Stimulated activated CD4-positive, alpha-beta T cell treated with anti-CD3 and anti-CD28 coated beads, Interleukin-1b, Interleukin-23, amount 100 ng/mL, for 4 hours (primary cell): ENCODE measurements around the gene COMMD1.
"Not testable (repeated sequence)": the region's sequence is repeated elsewhere in the genome, so short reads cannot be mapped to it uniquely, and the experiment has no call there.

Experiments used
- DNase-seq, 2 donors: peaks; one replicate each; pipeline ENCODE4 v3.0.0-alpha.2; 2020; ENCODE audit warnings: low read depth in 2 of 2

COMMD1 gene

DNA sequence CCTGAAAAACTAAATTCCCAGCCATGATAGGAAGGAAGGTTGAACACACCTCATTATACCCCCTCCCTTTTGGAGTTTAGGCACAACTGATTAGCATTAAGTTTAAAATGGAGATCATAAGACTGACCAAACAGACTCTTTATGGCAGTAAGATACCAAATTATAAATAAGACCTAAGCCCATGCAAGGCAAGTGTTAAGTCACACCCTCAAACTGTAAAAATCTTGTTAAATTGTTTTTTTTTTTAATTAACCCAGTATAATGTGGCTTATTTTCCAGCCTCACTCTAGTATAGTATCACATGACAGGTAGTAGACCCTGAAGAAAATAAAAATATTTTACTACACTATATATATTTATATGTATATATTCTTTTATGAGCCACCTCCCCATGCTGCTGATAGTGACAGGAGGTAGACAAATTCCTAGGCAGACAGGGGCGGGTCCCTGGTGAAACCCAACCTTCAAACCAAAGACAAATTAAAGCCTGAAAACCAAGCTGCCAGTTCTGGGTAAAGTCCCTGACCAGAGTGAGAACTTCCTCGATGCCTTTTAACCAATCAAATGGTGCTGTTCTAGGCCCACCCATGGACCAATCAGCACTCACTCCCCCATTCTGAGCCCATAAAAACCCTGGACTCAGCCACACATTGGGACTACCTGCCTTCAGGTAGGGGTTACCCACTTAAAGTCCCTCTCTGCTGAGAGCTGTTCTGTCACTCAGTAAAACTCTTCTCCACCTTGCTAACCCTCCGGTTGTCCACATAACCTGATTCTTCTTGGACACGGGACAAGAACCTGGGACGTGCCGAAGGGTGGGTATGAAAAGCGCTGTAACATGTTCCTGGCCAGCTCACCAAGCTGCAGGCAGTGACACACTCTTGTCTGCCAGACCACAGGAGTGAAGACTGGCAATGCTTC is 166.5 kb downstream of the COMMD1 start:
- DNase-seq, result no peak

DNA sequence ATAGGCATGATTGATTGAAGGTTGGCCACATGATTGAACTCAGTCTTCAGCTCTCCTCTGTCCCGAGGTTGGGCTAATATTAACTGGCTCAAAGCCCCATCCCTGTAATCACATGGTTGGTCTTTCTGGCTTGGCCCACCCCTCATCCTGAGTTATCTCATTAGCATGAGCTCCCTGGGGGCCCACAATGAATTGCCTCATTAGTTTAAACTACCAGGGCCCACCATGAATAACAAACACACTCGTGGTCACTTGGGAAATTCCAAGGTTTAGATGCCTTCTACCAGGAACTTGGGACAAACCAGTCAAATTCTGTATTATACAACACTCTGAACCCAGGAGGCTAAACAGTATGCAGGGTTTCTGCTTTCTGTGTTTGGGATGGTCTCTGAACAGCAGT is 168.8 kb downstream of the COMMD1 start:
- DNase-seq, result no peak

DNA sequence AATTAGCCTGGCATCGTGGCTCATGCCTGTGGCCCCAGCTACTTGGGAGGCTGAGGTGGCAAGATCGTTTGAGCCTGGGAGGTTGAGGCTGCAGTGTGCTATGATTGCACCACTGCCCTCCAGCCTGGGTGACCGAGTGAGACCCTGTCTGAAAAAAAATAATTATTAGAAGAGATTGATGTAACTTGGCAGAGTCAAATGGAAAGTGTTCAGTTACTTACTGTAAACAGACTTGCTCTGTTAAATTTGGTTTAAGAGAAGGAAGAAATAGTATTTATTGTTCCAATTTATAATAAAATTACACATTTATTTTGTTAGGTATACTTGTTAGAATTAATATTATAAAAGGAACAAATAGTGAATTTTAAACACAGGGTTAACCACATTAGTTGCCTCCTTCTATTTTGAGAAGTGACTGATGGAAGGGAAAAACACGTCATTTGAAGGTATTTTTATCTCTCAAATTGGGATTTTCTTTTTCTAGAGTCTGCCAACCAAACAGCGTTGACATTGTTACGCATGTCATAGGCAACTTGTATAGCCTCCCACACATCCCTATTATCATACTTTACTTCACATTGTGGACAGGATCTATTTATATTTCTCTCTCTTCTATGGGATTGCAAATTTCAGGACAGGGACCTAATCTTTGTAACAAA is 171.6 kb downstream of the COMMD1 start:
- no peak for DNase-seq

DNA sequence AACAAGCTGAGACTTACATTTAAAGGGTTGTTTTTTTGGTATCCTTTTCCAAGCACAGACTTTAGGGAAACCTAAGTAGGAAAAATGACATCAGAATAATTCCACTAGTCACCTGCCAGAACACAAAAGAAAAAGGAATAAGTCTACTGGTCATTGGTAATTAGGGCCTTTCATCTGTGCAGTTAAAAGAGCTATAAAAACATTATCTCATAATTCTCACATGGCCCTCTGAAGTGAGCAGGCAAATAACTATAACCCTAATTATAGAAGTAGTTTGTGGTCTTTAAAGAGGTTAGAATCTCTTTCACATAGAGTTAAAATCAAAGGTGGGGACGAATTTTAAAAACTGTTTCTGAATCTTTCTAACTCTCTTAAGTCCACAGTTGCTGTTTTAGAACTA is 179.3 kb downstream of the COMMD1 start:
- DNase-seq, result no peak

DNA sequence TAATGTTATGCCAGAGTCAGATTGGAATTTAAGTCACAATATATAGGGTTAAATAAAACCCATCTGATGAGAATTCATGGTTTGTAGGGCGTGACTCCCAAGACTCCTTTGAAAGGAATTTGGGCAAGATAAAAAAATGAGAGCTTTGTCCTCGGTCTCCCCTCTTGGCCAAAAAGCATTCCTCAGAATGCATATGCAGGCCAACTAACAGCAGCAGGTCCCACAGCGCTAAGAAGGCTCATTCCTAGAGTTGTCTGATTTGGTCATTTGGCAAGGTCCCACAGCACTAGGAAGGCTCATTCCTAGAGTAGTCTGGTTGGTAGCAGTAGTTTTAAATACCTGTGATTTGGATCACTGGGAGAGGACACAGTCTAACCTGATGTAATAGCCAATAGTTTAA is 184.2 kb downstream of the COMMD1 start:
- DNase-seq, result no peak

DNA sequence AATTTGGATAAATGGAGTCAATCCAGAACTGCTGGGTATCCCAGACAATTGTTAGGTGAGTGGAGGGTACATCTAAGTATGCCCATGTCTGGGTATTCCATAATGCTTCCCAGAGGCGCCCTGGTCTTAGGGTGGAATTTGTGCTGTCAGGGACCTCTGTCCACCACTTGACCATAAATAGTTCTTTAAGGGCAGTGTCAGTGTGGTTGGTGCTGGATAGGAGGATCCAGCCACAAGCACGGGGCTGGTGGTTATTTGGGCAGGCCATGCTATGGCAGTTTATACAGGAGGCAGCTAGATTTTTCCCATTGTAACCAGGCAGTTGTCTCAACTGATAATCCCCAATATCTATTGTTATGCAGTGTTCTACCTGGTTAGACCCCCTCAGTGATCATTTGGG is 186.0 kb downstream of the COMMD1 start:
- DNase-seq, result no peak

DNA sequence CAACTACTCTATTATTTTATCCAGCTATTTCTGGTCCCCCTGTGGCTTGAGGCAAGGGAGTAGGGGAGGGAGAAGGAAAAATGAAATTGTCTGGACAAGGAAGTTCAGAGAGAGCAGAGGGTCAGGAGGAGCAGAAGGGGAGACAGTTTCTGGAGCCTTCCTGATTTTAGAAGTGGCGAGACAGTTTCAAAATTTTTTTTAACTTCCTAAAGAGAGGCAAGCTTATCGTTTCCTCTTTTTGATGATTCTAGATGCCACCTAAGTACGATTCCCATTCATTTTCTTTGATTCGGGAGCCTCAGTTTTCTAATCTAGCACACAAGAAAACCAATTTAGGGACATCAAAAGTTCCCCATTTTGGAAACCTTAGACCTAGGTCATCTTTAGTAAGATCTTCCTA is 193.6 kb downstream of the COMMD1 start:
- DNase-seq, result no peak

DNA sequence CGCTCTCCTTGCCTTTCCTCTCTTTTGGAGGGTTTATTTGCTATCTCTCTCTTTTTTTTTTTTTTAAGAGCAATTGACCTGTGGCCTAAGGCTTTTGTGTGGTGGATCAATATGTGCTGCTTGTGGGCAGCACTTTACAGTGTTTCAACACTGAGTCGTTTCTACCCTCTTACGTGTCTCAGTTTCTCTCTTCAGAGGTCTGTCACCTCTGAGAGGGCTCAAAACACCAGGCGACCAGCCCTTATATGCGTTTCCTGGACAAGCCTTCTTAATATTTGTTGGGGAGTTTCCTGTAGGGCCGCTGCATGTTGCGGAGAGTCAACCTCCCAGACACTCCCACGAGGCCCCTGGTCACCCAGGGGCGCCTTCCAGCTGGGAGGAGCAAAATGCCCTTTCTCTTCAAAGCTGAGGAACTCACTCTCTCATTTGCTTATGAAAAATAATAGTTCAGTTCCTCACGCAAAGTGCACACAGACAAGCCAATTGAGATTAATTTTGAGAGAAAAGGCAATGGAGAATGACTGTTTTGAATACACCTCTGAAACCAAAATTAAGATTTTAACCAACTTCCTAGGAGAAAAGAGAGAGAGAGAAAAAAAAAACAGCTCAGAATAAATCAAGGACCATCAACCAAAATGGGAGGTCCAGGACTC is 194.2 kb downstream of the COMMD1 start:
- no peak for DNase-seq

DNA sequence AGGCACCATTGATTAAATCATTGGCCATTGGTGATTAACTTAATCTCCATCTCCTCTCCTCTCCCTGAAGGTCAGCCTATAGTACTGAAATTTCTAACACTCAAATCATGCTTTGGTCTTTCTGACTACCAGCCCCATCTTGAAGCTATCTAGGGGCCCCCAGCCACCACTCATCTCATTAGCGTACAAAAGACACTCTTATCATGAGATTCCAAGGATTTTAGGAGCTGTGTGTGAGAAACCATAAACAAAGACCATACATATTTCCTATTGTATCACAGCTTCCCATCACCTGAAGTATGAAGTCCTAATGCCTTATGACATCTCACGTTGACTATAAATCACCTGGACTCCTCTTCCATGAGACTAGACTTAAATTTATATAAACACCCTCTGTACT is 196.4 kb downstream of the COMMD1 start:
- no peak for DNase-seq

DNA sequence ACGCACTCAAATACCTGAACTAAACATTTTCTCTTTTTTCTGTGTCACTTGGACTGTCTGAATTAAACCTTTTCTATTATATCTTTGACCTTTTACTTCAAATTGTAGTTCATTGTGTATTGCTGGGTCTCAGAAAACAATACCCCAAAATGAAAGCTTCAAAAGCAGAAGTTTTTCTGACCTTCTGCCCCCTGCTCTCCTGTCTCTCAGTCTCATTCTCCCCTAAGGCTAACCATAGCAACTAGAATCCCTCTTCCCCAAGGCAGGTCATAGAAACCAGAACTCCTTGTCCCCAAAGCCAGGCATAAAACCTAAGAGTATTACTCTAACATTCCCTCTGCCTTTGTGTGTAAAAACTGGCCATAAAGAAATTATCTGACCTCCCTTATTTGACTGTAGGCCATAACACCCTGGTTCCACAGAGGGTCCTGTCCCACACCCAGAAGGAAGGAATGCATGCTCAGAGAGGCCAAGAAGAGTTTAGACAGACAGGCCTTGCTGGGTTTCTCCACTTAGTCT is 197.0 kb downstream of the COMMD1 start:
- DNase-seq, result no peak

DNA sequence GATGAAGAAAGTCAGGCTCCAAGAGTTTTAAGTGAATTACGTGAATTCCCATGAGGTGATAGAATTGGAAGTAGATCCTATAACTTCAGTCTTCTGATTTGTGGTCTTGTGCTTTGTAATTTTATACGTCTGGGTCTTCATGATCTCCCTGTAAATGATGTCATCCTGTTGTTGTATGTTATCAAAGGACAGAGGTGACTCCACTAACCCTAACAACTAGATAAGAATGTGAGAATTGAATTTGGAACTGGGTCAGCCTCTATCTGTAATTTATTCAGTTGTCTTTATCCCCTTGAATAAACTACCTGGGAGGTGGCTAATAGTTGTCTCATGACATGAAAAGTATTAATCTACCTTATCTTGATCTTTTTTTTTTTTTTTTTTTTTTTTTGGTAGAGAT is 204.1 kb downstream of the COMMD1 start:
- DNase-seq, result no peak

DNA sequence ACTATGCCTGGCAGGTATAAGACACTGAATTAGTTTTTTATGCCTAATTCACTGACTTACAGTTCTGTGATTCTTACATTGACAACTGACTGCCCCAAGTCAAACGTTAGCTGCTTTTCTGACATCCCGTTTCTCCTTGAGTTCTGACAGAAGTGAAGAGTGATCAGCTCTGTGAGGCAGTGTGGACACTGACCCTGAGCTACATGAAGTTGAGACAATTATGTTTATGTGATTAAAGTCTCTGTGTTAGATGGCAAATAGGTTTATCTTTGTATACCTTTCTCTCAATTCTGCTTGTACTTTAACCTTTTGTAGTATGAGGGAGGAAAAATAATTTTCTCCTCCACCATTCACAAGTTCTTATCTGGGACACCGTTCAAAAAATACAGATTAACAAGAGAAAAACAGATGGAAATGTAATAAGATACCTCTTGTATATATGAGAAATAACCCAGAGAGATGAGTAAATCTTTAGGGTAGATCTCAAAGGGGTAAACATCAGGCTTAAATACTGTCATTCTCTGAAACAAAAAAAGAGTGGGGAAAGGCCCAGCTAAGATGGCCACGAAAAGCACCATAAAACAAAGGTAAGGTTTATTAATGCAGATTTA is 205.0 kb downstream of the COMMD1 start:
- no peak for DNase-seq

DNA sequence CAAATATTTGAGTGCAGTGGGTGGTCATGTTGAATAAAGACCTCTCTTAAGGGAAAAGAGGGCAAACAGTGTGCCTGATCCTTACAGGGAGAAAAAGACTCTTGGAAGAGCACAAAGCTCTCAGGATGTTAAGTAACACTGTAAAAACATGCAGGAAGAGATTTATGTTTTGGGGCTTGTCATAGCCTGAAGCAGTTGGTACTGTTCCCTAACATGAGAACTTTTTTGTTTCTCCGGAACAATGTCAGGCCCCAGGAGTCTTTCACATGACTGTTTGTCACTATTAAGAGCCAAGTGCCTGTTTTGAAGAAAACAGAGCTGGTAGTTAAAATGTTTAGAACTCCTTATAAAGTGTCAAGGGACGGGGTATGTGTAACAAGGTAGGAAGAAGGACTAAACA is 206.7 kb downstream of the COMMD1 start:
- DNase-seq, result no peak

DNA sequence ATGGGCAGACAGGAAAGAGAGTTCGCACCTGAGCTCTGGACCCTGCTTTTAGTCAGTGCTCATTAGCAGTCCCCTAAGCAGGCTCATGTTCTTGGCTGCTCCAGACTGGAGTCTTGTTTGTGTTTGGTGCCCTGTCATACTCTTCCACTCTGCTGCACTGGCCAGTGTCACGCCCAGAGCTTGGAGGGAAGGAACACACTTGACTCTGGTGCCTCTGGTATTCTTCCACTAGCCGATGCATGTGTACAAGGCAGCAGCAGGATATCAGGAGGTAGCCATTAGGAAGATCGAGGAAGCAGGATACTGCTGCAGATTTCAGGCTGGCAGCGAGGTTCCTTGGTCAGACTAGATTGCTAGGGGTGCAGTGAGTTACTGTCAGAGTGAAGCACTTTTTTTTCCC is 209.1 kb downstream of the COMMD1 start:
- no peak for DNase-seq

DNA sequence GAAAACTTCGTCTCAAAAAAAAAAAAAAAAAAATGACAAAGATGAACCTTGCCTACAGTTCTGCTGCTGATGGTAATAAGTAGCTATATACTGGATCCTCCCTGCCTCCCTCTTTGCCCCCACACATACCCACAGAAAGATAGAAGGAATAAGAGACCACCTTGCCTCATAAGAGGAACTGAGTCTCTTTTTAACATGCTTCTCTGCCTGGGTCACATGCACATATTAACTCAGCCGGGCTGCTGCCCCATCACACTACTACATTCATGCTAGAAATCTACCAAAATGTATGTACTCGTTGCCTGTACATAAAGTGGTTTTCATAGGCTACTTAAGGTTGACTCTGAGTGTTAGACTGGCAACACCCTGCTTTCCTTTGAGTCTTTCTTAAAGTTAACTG is 211.5 kb downstream of the COMMD1 start:
- DNase-seq, result no peak

DNA sequence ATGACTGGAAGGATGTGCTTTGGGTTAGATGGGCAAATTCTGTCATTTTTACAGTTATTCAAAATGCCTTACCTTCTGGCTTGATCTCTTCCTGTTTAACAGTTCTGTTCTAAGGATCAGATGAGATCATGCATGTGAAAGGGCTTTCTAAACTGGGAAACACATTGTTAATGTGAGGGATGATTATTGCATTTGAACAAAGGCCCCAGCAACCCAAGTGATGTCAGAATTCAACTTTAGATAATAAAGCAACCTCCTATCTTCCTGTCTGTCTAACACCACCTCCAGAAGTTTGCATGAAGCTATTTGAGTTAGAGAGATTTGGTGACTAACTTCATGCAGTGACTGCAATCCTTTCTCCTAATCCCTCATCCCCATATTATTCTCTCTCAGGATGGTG is 212.7 kb downstream of the COMMD1 start:
- no peak for DNase-seq

DNA sequence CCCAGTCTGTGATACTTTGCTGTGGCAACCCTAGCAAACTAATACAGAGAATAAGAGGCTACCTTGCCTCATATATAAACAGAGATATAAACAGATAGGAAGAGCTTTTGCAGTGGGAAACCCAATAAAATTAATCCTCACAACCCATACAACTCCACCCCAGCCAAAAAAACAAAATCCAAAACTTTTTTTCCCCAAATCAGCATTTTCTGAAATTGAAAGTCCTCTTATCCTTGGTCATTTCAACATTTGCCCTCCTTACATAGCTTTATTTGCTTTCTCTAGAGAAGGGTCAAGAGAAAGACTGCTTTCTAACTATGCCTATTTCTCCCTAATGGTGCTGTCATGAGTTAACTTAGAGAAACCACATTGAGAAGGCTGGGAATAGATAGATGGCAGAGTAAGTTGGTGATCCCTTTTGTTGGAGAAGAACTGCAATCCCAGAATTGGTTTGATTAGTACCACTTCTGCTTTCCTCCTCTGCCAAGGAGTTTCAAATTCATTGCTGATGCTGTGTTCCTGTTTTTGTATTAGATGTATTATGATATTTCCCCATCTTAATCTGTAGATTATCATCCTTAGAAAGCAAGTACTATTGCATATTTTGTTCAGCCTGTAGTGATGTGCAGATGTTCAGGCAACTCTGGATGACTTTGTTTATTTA is 214.0 kb downstream of the COMMD1 start:
- no peak for DNase-seq

DNA sequence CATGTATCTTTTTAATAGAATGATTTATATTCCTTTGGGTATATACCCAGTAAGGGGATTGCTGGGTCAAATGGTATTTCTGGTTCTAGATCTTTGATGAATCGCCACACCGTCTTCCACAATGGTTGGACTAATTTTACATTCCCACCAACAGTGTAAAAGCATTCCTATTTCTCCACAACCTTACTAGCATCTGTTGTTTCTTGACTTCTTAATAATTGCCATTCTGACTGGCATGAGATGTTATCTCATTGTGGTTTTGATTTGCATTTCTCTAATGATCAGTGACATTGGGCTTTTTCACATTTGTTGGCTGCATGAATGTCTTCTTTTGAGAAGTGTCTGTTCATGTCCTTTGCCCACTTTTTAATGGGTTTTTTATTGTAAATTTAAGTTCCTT is 220.8 kb downstream of the COMMD1 start:
- not testable (repeated sequence) for DNase-seq

DNA sequence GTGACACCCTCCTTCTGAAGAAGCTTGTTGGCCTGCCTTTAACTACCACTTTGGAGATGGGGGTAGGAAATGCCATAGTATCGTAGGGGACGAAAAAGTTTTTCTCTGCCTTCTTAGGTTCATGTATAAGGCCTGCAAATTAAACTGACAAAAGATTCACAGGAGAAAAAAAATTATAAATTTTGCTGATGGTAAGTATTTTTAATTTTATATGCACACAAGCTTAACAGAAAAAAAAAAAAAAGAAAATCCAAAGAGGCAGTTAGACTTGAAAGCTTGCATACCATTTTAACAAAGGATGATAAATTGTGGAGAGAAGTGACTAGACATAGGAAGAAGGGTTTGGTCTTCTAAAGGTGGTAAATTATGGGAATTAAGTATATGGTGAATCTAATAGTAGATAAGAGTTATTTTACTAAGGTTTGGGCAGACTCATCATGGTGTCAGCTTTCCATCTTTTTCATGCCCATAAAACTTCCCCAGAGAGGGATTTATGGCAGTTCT is 227.9 kb downstream of the COMMD1 start:
- DNase-seq, result no peak

DNA sequence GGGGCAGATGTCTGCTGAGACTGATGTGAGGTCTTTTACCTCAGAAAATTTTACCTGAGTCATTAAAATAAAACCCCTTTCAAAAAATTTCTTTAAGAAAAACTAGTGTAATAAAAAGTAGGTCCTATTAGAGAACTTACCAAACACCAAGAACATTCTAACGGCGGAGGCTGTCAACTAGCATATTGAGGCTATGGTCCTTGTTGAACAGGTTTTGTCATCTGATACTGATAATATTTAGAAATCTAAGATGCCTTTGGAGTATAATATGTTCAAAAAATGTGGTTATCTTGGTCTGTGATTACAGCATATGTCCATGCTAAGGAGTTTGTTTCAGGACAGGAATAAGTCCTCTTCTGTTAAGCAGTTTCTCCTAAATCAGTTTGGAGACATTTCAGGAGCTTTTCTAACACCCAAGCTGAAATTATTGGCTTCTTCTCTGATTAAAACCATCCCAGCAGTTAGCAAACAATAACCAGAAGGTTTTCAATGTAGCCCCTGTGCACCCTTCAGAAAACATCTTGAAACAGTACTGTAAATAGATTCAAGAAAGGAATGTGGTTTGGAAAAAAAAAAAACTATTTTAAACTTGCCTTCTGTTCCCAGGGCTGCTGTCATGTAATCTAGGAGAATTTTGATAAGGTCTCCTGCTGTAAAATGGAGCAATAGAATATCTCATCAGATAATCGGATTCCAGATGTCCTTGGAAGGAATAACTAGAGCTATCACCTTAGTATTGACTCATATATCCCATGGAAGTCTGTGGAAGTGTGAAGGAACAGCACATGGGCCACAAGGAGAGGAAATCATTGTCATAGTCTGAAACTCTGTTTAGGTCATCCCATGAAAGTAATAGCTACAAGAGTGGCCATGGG is 231.7 kb downstream of the COMMD1 start:
- DNase-seq, result no peak
